Breast epithelium (tissue), 4 donors: ENCODE results near the gene PHACTR3. TPM values are rescaled to one million over a fixed set of nuclear protein-coding genes. Genes with fewer than 3 reads are reported as not detected.

Source experiments
- DNase-seq, 2 donors: peaks; one replicate each; pipeline ENCODE4 v3.0.0-alpha.2; 2019; ENCODE audit warnings: low spot score in 2 of 2
- H3K27ac ChIP-seq, 2 donors: fragments of 200-600 bp; sonication (generic) in 1 of 2; one replicate each; pipeline ENCODE4 v1.5.1; 2016 to 2019; ENCODE audit warnings: mild to moderate bottlenecking in 1 of 2
- H3K27me3 ChIP-seq, 2 donors: fragments of 200-600 bp; sonication (generic) in 1 of 2; one replicate each; pipeline versions ENCODE4 v1.5.1 to v1.6.0; 2017 to 2019; ENCODE audit warnings: control low read depth in 1 of 2, mild to moderate bottlenecking in 1 of 2
- H3K36me3 ChIP-seq: fragments of 200-600 bp; one replicate; pipeline ENCODE4 v1.5.1; 2019
- H3K4me1 ChIP-seq, 2 donors: fragments of 200-600 bp; sonication (generic); one replicate each; pipeline ENCODE4 v1.5.1; 2016 to 2019; ENCODE audit warnings: control low read depth in 1 of 2
- H3K4me3 ChIP-seq, 3 donors: fragments of 200-600 bp; sonication (generic); 1 replicate in 2 of 3; 2 replicates in 1 of 3; pipeline ENCODE4 v1.5.1; 2016 to 2019; ENCODE audit warnings: mild to moderate bottlenecking in 3 of 3, moderate library complexity in 2 of 3
- H3K9me3 ChIP-seq, 2 donors: fragments of 200-600 bp; sonication (generic) in 1 of 2; one replicate each; pipeline ENCODE4 v1.5.1; 2016 to 2019; ENCODE audit warnings: control low read depth in 1 of 2
- CTCF ChIP-seq, 3 donors: fragments of 450-650 bp; IDR thresholded peaks; one replicate each; pipeline ENCODE4 v1.5.1; 2016 to 2017; ENCODE audit warnings: antibody characterized with exemption in 3 of 3, mild to moderate bottlenecking in 3 of 3, moderate library complexity in 3 of 3
- POLR2A ChIP-seq: fragments of 450-650 bp; IDR thresholded peaks from one replicate; pipeline ENCODE4 v1.6.1; 2016; ENCODE audit warnings: antibody characterized with exemption, mild to moderate bottlenecking, moderate library complexity
- POLR2AphosphoS5 ChIP-seq, 3 donors: sonication (generic); formaldehyde crosslinking; IDR thresholded peaks; one replicate each; pipeline ENCODE4 v1.6.1; 2017; ENCODE audit warnings: antibody characterized with exemption in 3 of 3
- intact Hi-C: fragments of 100-400 bp; cut with DNase I; formaldehyde crosslinking; loops from one replicate; pipeline ENCODE4 v1.15.1; 2023; ENCODE audit warnings: low total_unique reads
- total RNA-seq, 3 donors: library from RNA; depleted of rRNA; stranded (reverse); fragments of >200 nt; gene quantifications; one replicate each; pipeline ENCODE4 v1.1.0, GENCODE V29; 2016

PHACTR3 gene
- total RNA-seq, 3 donors from 2014 or later = 0.16 to 0.33 (median 0.29) TPM

DNA sequence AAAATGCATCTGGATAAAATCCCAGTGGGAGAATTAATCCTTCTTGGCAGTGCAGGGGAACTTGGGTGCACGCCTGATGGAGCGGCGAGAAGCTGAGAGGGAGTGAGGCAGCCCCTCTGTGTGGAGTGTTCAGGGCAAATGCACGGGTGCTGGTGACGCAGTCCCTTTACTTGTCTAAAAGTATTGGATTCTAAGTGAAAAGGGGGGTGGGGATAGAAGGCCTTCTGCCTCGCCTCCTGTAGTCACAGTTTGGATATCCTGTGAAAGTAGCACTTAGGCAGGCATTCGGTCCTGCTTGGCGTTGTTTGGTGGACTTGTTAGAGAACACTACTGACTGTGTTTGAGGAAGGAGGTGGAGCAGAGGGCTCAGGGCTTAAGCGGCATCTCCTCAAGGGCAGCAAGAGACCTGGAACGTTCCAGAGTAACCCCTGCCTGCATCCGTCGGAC is 39.3 kb downstream of the PHACTR3 start:
- no peaks in the 10 kb centered on the region for H3K9me3 ChIP-seq
- peaks cover 0 to 2% of the 10 kb centered on the region in 2 donors for H3K27me3 ChIP-seq
- no peak overlapping the region for H3K4me3 ChIP-seq
- intact Hi-C loops = no loop called here
- H3K4me1 ChIP-seq = no peaks in the 10 kb centered on the region
- no peak for TF ChIP-seq POLR2A
- TF ChIP-seq POLR2AphosphoS5 (IDR thresholded peaks at IDR 0.05) = no peak
- TF ChIP-seq CTCF (IDR thresholded peaks at IDR 0.05) = no peak
- no peak for DNase-seq
- no peaks in the 10 kb centered on the region for H3K36me3 ChIP-seq
- H3K27ac ChIP-seq = no peak overlapping the region

GRCh38 chr20:59644371-59644939 is 40.1 kb downstream of the PHACTR3 start:
- H3K36me3 ChIP-seq = no peaks in the 10 kb centered on the region
- no peak overlapping the region for H3K4me3 ChIP-seq
- peaks cover 0 to 4% of the 10 kb centered on the region in 2 donors for H3K27me3 ChIP-seq
- TF ChIP-seq POLR2AphosphoS5 (IDR thresholded peaks at IDR 0.05) = no peak
- TF ChIP-seq CTCF (IDR thresholded peaks at IDR 0.05) = no peak
- TF ChIP-seq POLR2A = no peak
- H3K4me1 ChIP-seq = no peaks in the 10 kb centered on the region
- no peaks in the 10 kb centered on the region for H3K9me3 ChIP-seq
- intact Hi-C loops = no loop called here
- H3K27ac ChIP-seq = no peak overlapping the region
- no peak for DNase-seq

DNA sequence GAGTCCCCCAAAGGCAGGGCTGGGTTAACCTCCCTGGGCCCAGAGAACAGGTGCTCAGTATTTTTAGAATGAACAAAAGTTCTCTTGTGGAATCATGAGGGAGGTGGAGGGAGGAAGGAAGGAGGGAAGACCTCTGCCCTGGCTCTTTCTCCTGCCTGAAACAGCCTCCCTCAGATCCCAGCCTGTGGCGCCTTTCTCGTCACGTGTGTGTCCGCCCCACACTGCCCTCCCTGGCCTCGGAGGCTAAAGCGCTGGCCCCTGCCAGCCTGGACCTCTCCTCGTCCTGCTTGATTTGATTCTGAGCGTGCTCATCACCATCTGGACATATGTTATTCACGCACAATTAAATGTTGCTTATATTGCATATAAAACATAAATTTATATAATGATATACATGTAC is 40.9 kb downstream of the PHACTR3 start:
- Histone ChIP-seq H3K9me3 (no peaks in the 10 kb centered on the region), H3K4me1 (no peaks in the 10 kb centered on the region), H3K4me3 (no peak overlapping the region), H3K27me3 (peaks cover 0 to 4% of the 10 kb centered on the region in 2 donors), H3K27ac (no peak overlapping the region), H3K36me3 (no peaks in the 10 kb centered on the region)
- TF ChIP-seq POLR2A (no peak), CTCF (IDR thresholded peaks at IDR 0.05) (no peak), POLR2AphosphoS5 (IDR thresholded peaks at IDR 0.05) (no peak)
- intact Hi-C loops = no loop called here
- no peak for DNase-seq

- DNase-seq = no peak
- Histone ChIP-seq H3K27ac (no peak overlapping the region), H3K9me3 (no peaks in the 10 kb centered on the region), H3K27me3 (peaks cover 0 to 4% of the 10 kb centered on the region in 2 donors), H3K4me3 (no peak overlapping the region), H3K4me1 (no peaks in the 10 kb centered on the region), H3K36me3 (no peaks in the 10 kb centered on the region)
- no peak for TF ChIP-seq CTCF (IDR thresholded peaks at IDR 0.05)
- no peak for TF ChIP-seq POLR2AphosphoS5 (IDR thresholded peaks at IDR 0.05)
- no peak for TF ChIP-seq POLR2A
- intact Hi-C loops = no loop called here
Observed at GRCh38 chr20:59645761-59646171, 41.4 kb downstream of the PHACTR3 start.

DNA sequence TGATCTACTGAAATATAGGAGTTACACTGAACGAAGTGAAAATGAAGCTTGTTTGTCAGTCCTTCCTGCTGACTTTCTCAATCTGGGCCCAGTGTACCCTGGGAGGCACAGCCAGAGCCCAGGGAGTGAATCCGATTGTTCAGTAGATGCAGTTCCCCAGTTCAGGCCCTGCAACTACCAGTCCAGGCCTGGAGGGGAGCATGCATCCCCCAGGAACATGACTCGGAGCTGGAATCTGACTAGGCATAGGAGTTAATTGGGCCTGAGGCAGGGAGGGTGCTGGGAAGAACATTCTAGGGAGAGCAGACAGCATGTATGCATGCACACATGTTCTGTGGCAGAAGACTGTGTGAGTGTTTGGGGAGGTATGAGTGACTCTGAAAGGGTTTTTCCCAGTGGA is 42.1 kb downstream of the PHACTR3 start:
- Histone ChIP-seq H3K27ac (no peak overlapping the region), H3K4me3 (no peak overlapping the region), H3K4me1 (no peaks in the 10 kb centered on the region), H3K27me3 (peaks cover 0 to 4% of the 10 kb centered on the region in 2 donors), H3K36me3 (no peaks in the 10 kb centered on the region), H3K9me3 (no peaks in the 10 kb centered on the region)
- no peak for TF ChIP-seq POLR2AphosphoS5 (IDR thresholded peaks at IDR 0.05)
- intact Hi-C loops = no loop called here
- DNase-seq = no peak
